Measurements from ENCODE around the gene COBLL1.

The COBLL1 gene

DNA sequence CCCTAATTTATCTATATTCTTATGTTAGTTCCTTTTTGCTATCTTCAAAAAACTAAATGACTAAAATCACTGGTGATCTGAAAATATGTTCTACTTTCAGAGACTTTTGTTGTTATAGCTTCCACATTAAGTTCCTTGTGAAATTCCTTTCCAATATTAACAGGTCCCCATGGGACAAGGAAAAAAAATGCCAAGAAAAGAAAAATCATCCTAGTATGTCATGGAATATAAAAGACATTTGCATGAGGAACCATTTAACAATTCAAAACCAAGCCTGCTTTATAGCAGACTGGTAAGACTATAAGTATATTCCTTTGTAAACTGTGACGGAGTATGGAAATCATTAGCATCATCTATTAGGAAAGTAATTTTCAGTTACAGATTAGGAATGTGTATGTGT is 48.1 kb downstream of the COBLL1 start:
- Histone ChIP-seq H4K5ac (ENCODE audit: low read length) (no peak overlapping the region), H2AK5ac (ENCODE audit: low read length) (no peak overlapping the region), H3K4me1 (ENCODE audit: control insufficient read depth, low read depth, low read length) (peaks cover 11% of the 10 kb centered on the region), H3K4me3 (ENCODE audit: low read length) (no peak overlapping the region), H2BK15ac (replicated peaks; ENCODE audit: low read depth) (no peak overlapping the region), H3K23ac (ENCODE audit: low read length) (no peak overlapping the region), H3K79me2 (ENCODE audit: control insufficient read depth, insufficient read depth, low read length) (no peaks in the 10 kb centered on the region), H2BK120ac (ENCODE audit: low read depth, low read length) (no peak overlapping the region), H3K27me3 (ENCODE audit: insufficient read depth, low read length, poor library complexity) (no peaks in the 10 kb centered on the region), H3K56ac (ENCODE audit: low read length) (no peak overlapping the region), H3K79me1 (ENCODE audit: low read length) (no peaks in the 10 kb centered on the region), H3K36me3 (ENCODE audit: control insufficient read depth, insufficient read depth, low read length) (no peaks in the 10 kb centered on the region), H3K9ac (ENCODE audit: low read length) (no peak overlapping the region), H3K27ac (ENCODE audit: low read depth, low read length) (no peak overlapping the region), H3K4ac (ENCODE audit: low read depth, low read length) (no peak overlapping the region), H2BK5ac (ENCODE audit: low read length) (no peak overlapping the region), H3K18ac (ENCODE audit: low read length) (no peak overlapping the region), H4K8ac (ENCODE audit: low read depth, low read length) (no peak overlapping the region), H3K4me2 (ENCODE audit: low read length) (no peak overlapping the region)
- WGBS (ENCODE audit: extremely low coverage, insufficient coverage, low lambda C conversion rate) = no CpG with 5 or more reads among the region's 1 CpG
- DNase-seq = no peak

DNA sequence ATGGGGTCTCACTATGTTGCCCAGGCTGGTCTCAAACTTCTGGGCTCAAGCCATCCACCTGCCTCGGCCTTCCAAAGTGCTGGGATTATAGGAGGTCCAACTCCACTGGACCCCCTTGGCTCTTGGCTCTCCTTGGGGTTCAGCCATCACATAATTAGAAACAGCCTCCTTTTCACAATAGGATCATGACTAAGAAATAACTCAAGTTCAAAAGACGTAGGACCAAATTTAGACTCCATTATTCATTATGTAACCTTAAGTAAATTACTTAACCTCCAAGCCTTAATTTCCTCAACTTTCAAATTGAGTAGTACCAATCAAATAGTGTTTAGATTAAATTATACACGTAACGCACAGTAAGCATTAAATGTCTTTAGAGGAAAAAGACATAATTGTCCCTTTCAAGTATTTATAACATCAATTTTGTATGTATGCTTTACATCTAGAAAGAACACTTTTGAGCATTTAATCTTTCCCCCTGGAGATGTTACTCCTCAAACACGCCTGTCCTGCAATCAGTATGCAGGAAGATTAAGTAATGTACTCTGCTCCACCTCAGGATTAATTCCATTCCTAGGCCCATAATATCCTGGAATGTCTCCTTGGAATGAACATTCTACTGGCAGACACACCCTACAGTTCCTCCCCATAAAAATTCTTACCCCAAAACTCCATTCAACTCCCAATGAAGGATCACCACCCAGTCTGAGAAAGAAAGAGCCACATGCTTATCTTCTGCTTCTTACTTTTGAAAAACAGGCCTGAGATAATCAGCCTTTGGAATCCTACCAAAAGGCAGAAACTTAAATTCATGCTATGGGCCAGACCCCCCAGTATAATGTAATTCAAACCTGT is 49.1 kb downstream of the COBLL1 start:
- no peak overlapping the region for H3K4me2 ChIP-seq (ENCODE audit: low read length)
- H3K18ac ChIP-seq (ENCODE audit: low read length) = peak overlapping the region; percentile 51
- H3K36me3 ChIP-seq (ENCODE audit: control insufficient read depth, insufficient read depth, low read length) = no peaks in the 10 kb centered on the region
- H3K56ac ChIP-seq (ENCODE audit: low read length) = peak overlapping the region; percentile 43
- H2BK15ac ChIP-seq (replicated peaks; ENCODE audit: low read depth) = no peak overlapping the region
- H2AK5ac ChIP-seq (ENCODE audit: low read length) = no peak overlapping the region
- H3K79me1 ChIP-seq (ENCODE audit: low read length) = no peaks in the 10 kb centered on the region
- no peak overlapping the region for H4K5ac ChIP-seq (ENCODE audit: low read length)
- no peak overlapping the region for H3K9ac ChIP-seq (ENCODE audit: low read length)
- no peaks in the 10 kb centered on the region for H3K79me2 ChIP-seq (ENCODE audit: control insufficient read depth, insufficient read depth, low read length)
- DNase-seq = peak; percentile 77
- no peak overlapping the region for H2BK120ac ChIP-seq (ENCODE audit: low read depth, low read length)
- WGBS (ENCODE audit: extremely low coverage, insufficient coverage, low lambda C conversion rate) = no CpG with 5 or more reads among the region's 5 CpGs
- no peak overlapping the region for H4K8ac ChIP-seq (ENCODE audit: low read depth, low read length)
- H3K4ac ChIP-seq (ENCODE audit: low read depth, low read length) = no peak overlapping the region
- no peak overlapping the region for H2BK5ac ChIP-seq (ENCODE audit: low read length)
- H3K27me3 ChIP-seq (ENCODE audit: insufficient read depth, low read length, poor library complexity) = no peaks in the 10 kb centered on the region
- H3K27ac ChIP-seq (ENCODE audit: low read depth, low read length) = peak overlapping the region; percentile 63
- no peak overlapping the region for H3K23ac ChIP-seq (ENCODE audit: low read length)
- peaks cover 11% of the 10 kb centered on the region for H3K4me1 ChIP-seq (ENCODE audit: control insufficient read depth, low read depth, low read length)
- no peak overlapping the region for H3K4me3 ChIP-seq (ENCODE audit: low read length)

- H3K18ac ChIP-seq (ENCODE audit: low read length) = no peak overlapping the region
- no peaks in the 10 kb centered on the region for H3K79me2 ChIP-seq (ENCODE audit: control insufficient read depth, insufficient read depth, low read length)
- H2BK15ac ChIP-seq (replicated peaks; ENCODE audit: low read depth) = no peak overlapping the region
- no peak overlapping the region for H4K5ac ChIP-seq (ENCODE audit: low read length)
- H3K79me1 ChIP-seq (ENCODE audit: low read length) = no peaks in the 10 kb centered on the region
- no peak overlapping the region for H3K4me2 ChIP-seq (ENCODE audit: low read length)
- no peak overlapping the region for H3K4me3 ChIP-seq (ENCODE audit: low read length)
- no peak overlapping the region for H3K9ac ChIP-seq (ENCODE audit: low read length)
- no peak overlapping the region for H3K27ac ChIP-seq (ENCODE audit: low read depth, low read length)
- H3K23ac ChIP-seq (ENCODE audit: low read length) = peak overlapping the region; percentile 84
- no peak overlapping the region for H4K8ac ChIP-seq (ENCODE audit: low read depth, low read length)
- H3K4ac ChIP-seq (ENCODE audit: low read depth, low read length) = no peak overlapping the region
- H3K56ac ChIP-seq (ENCODE audit: low read length) = no peak overlapping the region
- WGBS (ENCODE audit: extremely low coverage, insufficient coverage, low lambda C conversion rate) = no CpG with 5 or more reads among the region's 5 CpGs
- no peak overlapping the region for H2BK5ac ChIP-seq (ENCODE audit: low read length)
- no peaks in the 10 kb centered on the region for H3K36me3 ChIP-seq (ENCODE audit: control insufficient read depth, insufficient read depth, low read length)
- H2AK5ac ChIP-seq (ENCODE audit: low read length) = no peak overlapping the region
- DNase-seq = no peak
- no peak overlapping the region for H2BK120ac ChIP-seq (ENCODE audit: low read depth, low read length)
- H3K27me3 ChIP-seq (ENCODE audit: insufficient read depth, low read length, poor library complexity) = no peaks in the 10 kb centered on the region
- H3K4me1 ChIP-seq (ENCODE audit: control insufficient read depth, low read depth, low read length) = peaks cover 14% of the 10 kb centered on the region
Observed at GRCh38 chr2:164789968-164790367, 51.7 kb downstream of the COBLL1 start.

GRCh38 chr2:164786787-164787186 is 54.8 kb downstream of the COBLL1 start:
- Histone ChIP-seq H3K27me3 (ENCODE audit: insufficient read depth, low read length, poor library complexity) (no peaks in the 10 kb centered on the region), H2BK5ac (ENCODE audit: low read length) (no peak overlapping the region), H3K79me1 (ENCODE audit: low read length) (no peaks in the 10 kb centered on the region), H4K5ac (ENCODE audit: low read length) (no peak overlapping the region), H2BK15ac (replicated peaks; ENCODE audit: low read depth) (no peak overlapping the region), H3K9ac (ENCODE audit: low read length) (no peak overlapping the region), H3K4ac (ENCODE audit: low read depth, low read length) (no peak overlapping the region), H3K36me3 (ENCODE audit: control insufficient read depth, insufficient read depth, low read length) (no peaks in the 10 kb centered on the region), H3K79me2 (ENCODE audit: control insufficient read depth, insufficient read depth, low read length) (no peaks in the 10 kb centered on the region), H2BK120ac (ENCODE audit: low read depth, low read length) (no peak overlapping the region), H3K27ac (ENCODE audit: low read depth, low read length) (no peak overlapping the region), H3K4me2 (ENCODE audit: low read length) (no peak overlapping the region), H3K4me3 (ENCODE audit: low read length) (no peak overlapping the region), H2AK5ac (ENCODE audit: low read length) (peak overlapping the region; percentile 7), H4K8ac (ENCODE audit: low read depth, low read length) (no peak overlapping the region), H3K4me1 (ENCODE audit: control insufficient read depth, low read depth, low read length) (peaks cover 7% of the 10 kb centered on the region), H3K18ac (ENCODE audit: low read length) (no peak overlapping the region), H3K23ac (ENCODE audit: low read length) (no peak overlapping the region), H3K56ac (ENCODE audit: low read length) (no peak overlapping the region)
- DNase-seq = no peak
- no CpG with 5 or more reads among the region's 2 CpGs for WGBS (ENCODE audit: extremely low coverage, insufficient coverage, low lambda C conversion rate)

- H4K8ac ChIP-seq (ENCODE audit: low read depth, low read length) = no peak overlapping the region
- no peak for DNase-seq
- H4K5ac ChIP-seq (ENCODE audit: low read length) = no peak overlapping the region
- no peaks in the 10 kb centered on the region for H3K79me2 ChIP-seq (ENCODE audit: control insufficient read depth, insufficient read depth, low read length)
- H3K9ac ChIP-seq (ENCODE audit: low read length) = no peak overlapping the region
- no peak overlapping the region for H3K4me3 ChIP-seq (ENCODE audit: low read length)
- no peaks in the 10 kb centered on the region for H3K36me3 ChIP-seq (ENCODE audit: control insufficient read depth, insufficient read depth, low read length)
- peak overlapping the region; percentile 74 for H2AK5ac ChIP-seq (ENCODE audit: low read length)
- H3K23ac ChIP-seq (ENCODE audit: low read length) = no peak overlapping the region
- no peak overlapping the region for H2BK5ac ChIP-seq (ENCODE audit: low read length)
- no peak overlapping the region for H3K56ac ChIP-seq (ENCODE audit: low read length)
- H3K27me3 ChIP-seq (ENCODE audit: insufficient read depth, low read length, poor library complexity) = no peaks in the 10 kb centered on the region
- peak overlapping the region; percentile 85 for H2BK120ac ChIP-seq (ENCODE audit: low read depth, low read length)
- no peak overlapping the region for H3K4me2 ChIP-seq (ENCODE audit: low read length)
- peak overlapping the region; percentile 93 for H3K4ac ChIP-seq (ENCODE audit: low read depth, low read length)
- peaks cover 7% of the 10 kb centered on the region for H3K4me1 ChIP-seq (ENCODE audit: control insufficient read depth, low read depth, low read length)
- no CpG with 5 or more reads among the region's 1 CpG for WGBS (ENCODE audit: extremely low coverage, insufficient coverage, low lambda C conversion rate)
- no peak overlapping the region for H3K27ac ChIP-seq (ENCODE audit: low read depth, low read length)
- H3K18ac ChIP-seq (ENCODE audit: low read length) = no peak overlapping the region
- H3K79me1 ChIP-seq (ENCODE audit: low read length) = no peaks in the 10 kb centered on the region
- H2BK15ac ChIP-seq (replicated peaks; ENCODE audit: low read depth) = no peak overlapping the region
Observed at GRCh38 chr2:164785457-164785856, 56.2 kb downstream of the COBLL1 start.

DNA sequence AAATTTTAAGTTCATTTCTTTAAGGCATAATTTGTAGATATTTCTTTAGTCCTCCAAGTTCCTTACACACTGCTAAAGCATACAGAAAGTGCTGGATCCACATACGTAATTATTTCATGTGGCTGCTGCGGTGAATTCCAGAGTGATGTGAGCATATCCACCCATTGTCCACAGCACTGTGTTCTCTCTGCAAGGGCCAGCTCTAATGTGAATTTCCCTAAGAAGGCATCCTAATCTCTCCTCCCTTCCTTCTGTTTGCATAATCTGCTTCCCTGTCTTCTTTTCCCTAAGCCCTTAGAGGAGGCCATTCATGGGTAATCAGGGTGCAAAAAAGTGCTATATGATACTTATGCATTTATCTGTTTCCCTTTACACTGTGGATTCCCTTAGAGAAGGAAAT is 57.2 kb downstream of the COBLL1 start:
- H3K4me3 ChIP-seq (ENCODE audit: low read length) = no peak overlapping the region
- H3K79me2 ChIP-seq (ENCODE audit: control insufficient read depth, insufficient read depth, low read length) = no peaks in the 10 kb centered on the region
- no peaks in the 10 kb centered on the region for H3K36me3 ChIP-seq (ENCODE audit: control insufficient read depth, insufficient read depth, low read length)
- no peak overlapping the region for H2AK5ac ChIP-seq (ENCODE audit: low read length)
- H2BK5ac ChIP-seq (ENCODE audit: low read length) = no peak overlapping the region
- H2BK15ac ChIP-seq (replicated peaks; ENCODE audit: low read depth) = no peak overlapping the region
- peak overlapping the region; percentile 68 for H3K18ac ChIP-seq (ENCODE audit: low read length)
- no peaks in the 10 kb centered on the region for H3K79me1 ChIP-seq (ENCODE audit: low read length)
- H3K4me2 ChIP-seq (ENCODE audit: low read length) = no peak overlapping the region
- no peak overlapping the region for H3K4ac ChIP-seq (ENCODE audit: low read depth, low read length)
- H4K5ac ChIP-seq (ENCODE audit: low read length) = no peak overlapping the region
- no peak overlapping the region for H3K27ac ChIP-seq (ENCODE audit: low read depth, low read length)
- no peak overlapping the region for H3K9ac ChIP-seq (ENCODE audit: low read length)
- no peak overlapping the region for H2BK120ac ChIP-seq (ENCODE audit: low read depth, low read length)
- no peaks in the 10 kb centered on the region for H3K27me3 ChIP-seq (ENCODE audit: insufficient read depth, low read length, poor library complexity)
- H4K8ac ChIP-seq (ENCODE audit: low read depth, low read length) = no peak overlapping the region
- H3K56ac ChIP-seq (ENCODE audit: low read length) = no peak overlapping the region
- H3K23ac ChIP-seq (ENCODE audit: low read length) = no peak overlapping the region
- DNase-seq = peak; percentile 88
- WGBS (ENCODE audit: extremely low coverage, insufficient coverage, low lambda C conversion rate) = no CpG with 5 or more reads among the region's 2 CpGs
- H3K4me1 ChIP-seq (ENCODE audit: control insufficient read depth, low read depth, low read length) = peaks cover 5% of the 10 kb centered on the region
